Measurements from ENCODE around the gene PRKD1. TPM values are rescaled to one million over a fixed set of nuclear protein-coding genes. Genes with fewer than 3 reads are reported as not detected.

PRKD1 gene
- total and polyA plus RNA-seq, 2 of the 13 experiments (the other 11 are each of a cell fraction or from before 2014, with no cell fraction given), result 0.22 to 1.3 TPM

- H3K36me3 ChIP-seq (replicated peaks in 1 of 2; ENCODE audit: control insufficient read depth in 1 of 2, insufficient read depth in 2 of 2, low read length in 2 of 2), result no peaks in the 10 kb centered on the region
- no peak overlapping the region for H3K9ac ChIP-seq (ENCODE audit: insufficient read depth, low read depth, low read length)
- H4K20me1 ChIP-seq (ENCODE audit: insufficient read depth, low read length), result no peaks in the 10 kb centered on the region
- H3K79me2 ChIP-seq (ENCODE audit: insufficient read depth, low read length), result no peaks in the 10 kb centered on the region
- no peak overlapping the region for H3K27ac ChIP-seq (ENCODE audit: extremely low read length, insufficient read depth, low read length)
- in situ Hi-C loops (cut with HindIII; ENCODE audit: extremely low pct_ligation_motif_present, low pct_unique_long_range_greater_than_20kb), result no loop called here
- H3K9me3 ChIP-seq (ENCODE audit: low read length), result peaks cover 51% of the 10 kb centered on the region
- no peaks in the 10 kb centered on the region for H3K4me1 ChIP-seq (ENCODE audit: insufficient read depth, low read length)
- no TSS peak for BruUV-seq (replicated peaks)
- no peak overlapping the region for H3K4me3 ChIP-seq (replicated peaks in 1 of 3; ENCODE audit: insufficient read depth in 1 of 3, low read depth in 2 of 3, low read length in 3 of 3)
- intact Hi-C loops (cut with micrococcal nuclease; ENCODE audit: unreplicated experiment), result no loop called here
- ChIA-PET CTCF (ENCODE audit: low intra/inter-chr PET ratio, low total read pairs) (no interaction called here), POLR2A (no interaction called here)
- H2AFZ ChIP-seq (ENCODE audit: low read length), result no peak overlapping the region
- no peak for ATAC-seq
- DNase-seq (ENCODE audit: low spot score), result no peak
- no peak for FAIRE-seq
- 12% methylated on average over 2 of the region's 2 CpGs for WGBS (ENCODE audit: low lambda C conversion rate)
- no peaks in the 10 kb centered on the region for H3K27me3 ChIP-seq (ENCODE audit: control insufficient read depth in 1 of 2, insufficient read depth in 2 of 2, low read length in 2 of 2)
- no peak overlapping the region for H3K4me2 ChIP-seq (ENCODE audit: low read depth, low read length)
- TF ChIP-seq ZNF740 (CRISPR knock-in tag; IDR thresholded peaks at IDR 0.05) (no peak), ZNF543 (CRISPR knock-in tag; IDR thresholded peaks at IDR 0.05) (no peak), TP53 (CRISPR knock-in tag; conservative IDR thresholded peaks at IDR 0.05) (no peak), ZNF546 (CRISPR knock-in tag; conservative IDR thresholded peaks at IDR 0.05) (no peak), ZNF503 (CRISPR knock-in tag; IDR thresholded peaks at IDR 0.05) (no peak), MTA3 (CRISPR knock-in tag; IDR thresholded peaks at IDR 0.05) (no peak), HNF4G (IDR thresholded peaks at IDR 0.05; ENCODE audit: borderline replicate concordance, low read depth, low read length) (no peak), HNF4G (CRISPR knock-in tag; IDR thresholded peaks at IDR 0.05; ENCODE audit: borderline replicate concordance, low read depth) (no peak), ZNF18 (CRISPR knock-in tag; IDR thresholded peaks at IDR 0.05; ENCODE audit: insufficient replicate concordance) (no peak), PHF5A (CRISPR knock-in tag; IDR thresholded peaks at IDR 0.05; ENCODE audit: low read depth, unreplicated experiment) (no peak), USF2 (IDR thresholded peaks at IDR 0.05; ENCODE audit: low read depth, low read length) (no peak), USF2 (CRISPR knock-in tag; IDR thresholded peaks at IDR 0.05; ENCODE audit: borderline replicate concordance) (no peak)
These were observed 29.2 kb downstream of the PRKD1 start for GRCh38 chr14:29898470-29898869.

Measured in HepG2 (cell line).